Measurements from ENCODE around the gene CDH15.
"Not testable (repeated sequence)": the region's sequence is repeated elsewhere in the genome, so short reads cannot be mapped to it uniquely, and the experiment has no call there.

CDH15 gene

DNA sequence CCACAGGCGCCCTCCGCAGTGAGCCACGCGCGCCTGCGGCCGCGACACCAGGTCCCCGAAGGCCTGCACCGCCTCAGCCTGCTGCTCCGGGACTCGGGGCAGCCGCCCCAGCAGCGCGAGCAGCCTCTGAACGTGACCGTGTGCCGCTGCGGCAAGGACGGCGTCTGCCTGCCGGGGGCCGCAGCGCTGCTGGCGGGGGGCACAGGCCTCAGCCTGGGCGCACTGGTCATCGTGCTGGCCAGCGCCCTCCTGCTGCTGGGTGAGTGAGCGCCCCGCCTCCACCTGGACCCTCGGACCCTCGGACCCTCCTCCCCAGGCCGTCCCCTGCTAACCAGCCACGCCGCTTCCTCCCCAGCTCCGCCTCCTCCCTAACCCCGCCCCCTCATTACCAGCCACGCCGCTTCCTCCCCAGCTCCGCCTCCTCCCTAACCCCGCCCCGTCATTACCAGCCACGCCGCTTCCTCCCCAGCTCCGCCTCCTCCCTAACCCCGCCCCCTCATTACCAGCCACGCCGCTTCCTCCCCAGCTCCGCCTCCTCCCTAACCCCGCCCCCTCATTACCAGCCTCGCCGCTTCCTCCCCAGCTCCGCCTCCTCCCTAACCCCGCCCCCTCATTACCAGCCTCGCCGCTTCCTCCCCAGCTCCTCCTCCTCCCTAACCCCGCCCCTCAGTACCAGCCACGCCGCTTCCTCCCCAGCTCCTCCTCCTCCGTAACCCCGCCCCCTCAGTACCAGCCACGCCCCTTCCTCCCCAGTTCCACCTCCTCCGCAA is 20.8 kb downstream of the CDH15 start:
- peaks cover 14% of the 10 kb centered on the region for H3K36me3 Mint-ChIP-seq (ENCODE audit: insufficient read depth)
- peak; percentile 26 for ATAC-seq (replicated peaks; ENCODE audit: extremely low read depth, poor library complexity, severe bottlenecking)
- not testable (repeated sequence) for H3K4me3 Mint-ChIP-seq; H3K4me1 Mint-ChIP-seq; H3K9me3 Mint-ChIP-seq; H3K27ac Mint-ChIP-seq (ENCODE audit: low read depth); H3K27me3 Mint-ChIP-seq
- peak; percentile 60 to 62 for DNase-seq (ENCODE audit: low spot score in 2 of 2)

DNA sequence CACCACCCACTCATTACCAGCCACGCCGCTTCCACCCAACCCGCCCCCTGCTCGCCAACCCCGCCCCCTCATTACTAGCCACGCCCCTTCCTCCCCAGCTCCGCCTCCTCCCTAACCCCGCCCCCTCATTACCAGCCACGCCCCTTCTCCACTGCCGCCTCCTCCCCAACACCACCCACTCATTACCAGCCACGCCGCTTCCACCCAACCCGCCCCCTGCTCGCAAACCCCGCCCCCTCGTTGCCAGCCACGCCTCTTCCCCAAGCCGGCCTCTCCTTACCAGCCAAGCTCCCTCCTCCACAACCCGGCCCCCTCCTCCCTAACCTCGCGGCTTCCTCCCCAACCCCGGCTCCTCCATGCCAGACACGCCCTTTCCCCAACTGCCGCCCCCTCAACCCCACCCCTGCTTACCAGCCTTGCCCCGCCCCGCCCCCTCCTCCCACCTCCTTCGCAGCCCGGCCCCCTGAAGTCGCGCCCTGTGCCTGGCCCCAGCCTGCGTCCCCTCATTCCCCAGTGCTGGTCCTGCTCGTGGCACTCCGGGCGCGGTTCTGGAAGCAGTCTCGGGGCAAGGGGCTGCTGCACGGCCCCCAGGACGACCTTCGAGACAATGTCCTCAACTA is 21.5 kb downstream of the CDH15 start:
- peaks cover 12% of the 10 kb centered on the region for H3K36me3 Mint-ChIP-seq (ENCODE audit: insufficient read depth)
- no peaks in the 10 kb centered on the region for H3K9me3 Mint-ChIP-seq
- DNase-seq (ENCODE audit: low spot score in 2 of 2) (no peak), ATAC-seq (replicated peaks; ENCODE audit: extremely low read depth, poor library complexity, severe bottlenecking) (peak; percentile 27)
- no peak overlapping the region for H3K4me3 Mint-ChIP-seq
- H3K4me1 Mint-ChIP-seq: no peaks in the 10 kb centered on the region
- no peak overlapping the region for H3K27ac Mint-ChIP-seq (ENCODE audit: low read depth)
- peaks cover 11% of the 10 kb centered on the region for H3K27me3 Mint-ChIP-seq

DNA sequence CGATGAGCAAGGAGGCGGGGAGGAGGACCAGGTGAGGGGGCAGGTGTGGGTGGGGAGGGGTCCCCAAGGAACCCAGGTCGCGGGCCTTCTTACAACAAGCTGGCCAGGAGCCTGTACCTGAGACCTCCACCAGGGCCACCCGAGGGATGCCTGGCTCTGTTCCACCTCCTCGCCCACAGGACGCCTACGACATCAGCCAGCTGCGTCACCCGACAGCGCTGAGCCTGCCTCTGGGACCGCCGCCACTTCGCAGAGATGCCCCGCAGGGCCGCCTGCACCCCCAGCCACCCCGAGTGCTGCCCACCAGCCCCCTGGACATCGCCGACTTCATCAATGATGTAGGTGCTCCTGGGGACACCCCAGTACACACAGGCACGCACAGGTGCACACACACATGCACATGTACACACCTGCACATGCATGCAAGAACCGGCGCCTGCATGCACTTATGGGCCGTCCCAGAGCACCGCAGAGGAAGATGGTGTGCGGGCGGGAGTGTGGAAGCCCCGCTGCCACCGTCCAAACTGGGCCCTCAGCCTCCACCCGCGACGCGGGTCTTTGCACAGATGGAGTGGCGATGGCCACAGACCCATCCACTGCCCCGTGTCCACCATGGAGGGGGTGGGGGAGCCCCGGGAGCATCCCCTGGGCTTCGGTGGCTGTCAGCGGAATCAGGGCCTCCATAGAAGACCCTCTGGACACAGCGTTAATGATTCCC is 22.2 kb downstream of the CDH15 start:
- Mint-ChIP-seq H3K4me3 (no peak overlapping the region), H3K9me3 (no peaks in the 10 kb centered on the region), H3K27ac (ENCODE audit: low read depth) (no peak overlapping the region), H3K27me3 (peaks cover 13% of the 10 kb centered on the region), H3K4me1 (no peaks in the 10 kb centered on the region), H3K36me3 (ENCODE audit: insufficient read depth) (peaks cover 12% of the 10 kb centered on the region)
- DNase-seq (ENCODE audit: low spot score in 2 of 2) (no peak), ATAC-seq (replicated peaks; ENCODE audit: extremely low read depth, poor library complexity, severe bottlenecking) (no peak)

DNA sequence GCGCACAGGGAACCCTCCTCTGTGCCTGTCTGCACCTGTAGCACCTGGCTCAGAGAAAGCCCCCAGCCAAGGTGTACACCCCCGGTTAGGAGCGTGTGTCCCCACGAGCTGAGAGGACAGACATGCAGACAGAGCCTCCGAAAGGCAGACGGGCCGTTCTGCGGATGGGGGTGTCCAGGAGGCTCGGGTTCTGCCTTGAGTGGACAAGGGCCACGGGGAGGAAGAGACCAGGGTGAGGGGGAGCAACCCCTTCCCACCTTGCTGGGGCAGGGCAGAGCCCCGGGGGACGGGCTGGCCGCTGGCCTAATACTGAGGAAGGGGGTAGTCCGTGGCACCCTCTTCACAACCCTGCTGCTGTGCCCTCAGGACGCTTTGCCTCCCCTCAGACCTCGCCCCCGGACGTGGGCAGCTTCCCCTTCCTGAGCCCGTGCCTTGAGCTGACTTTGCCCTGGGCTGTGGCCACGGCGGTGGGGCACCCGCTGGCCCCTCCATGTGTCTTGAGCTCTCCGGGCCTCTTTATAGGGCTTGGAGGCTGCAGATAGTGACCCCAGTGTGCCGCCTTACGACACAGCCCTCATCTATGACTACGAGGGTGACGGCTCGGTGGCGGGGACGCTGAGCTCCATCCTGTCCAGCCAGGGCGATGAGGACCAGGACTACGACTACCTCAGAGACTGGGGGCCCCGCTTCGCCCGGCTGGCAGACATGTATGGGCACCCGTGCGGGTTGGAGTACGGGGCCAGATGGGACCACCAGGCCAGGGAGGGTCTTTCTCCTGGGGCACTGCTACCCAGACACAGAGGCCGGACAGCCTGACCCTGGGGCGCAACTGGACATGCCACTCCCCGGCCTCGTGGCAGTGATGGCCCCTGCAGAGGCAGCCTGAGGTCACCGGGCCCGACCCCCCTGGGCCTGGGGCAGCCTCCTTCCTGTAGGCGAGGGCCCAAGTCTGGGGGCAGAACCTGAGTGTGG is 23.1 kb downstream of the CDH15 start:
- Mint-ChIP-seq H3K27me3 (peaks cover 14% of the 10 kb centered on the region), H3K4me3 (no peak overlapping the region), H3K27ac (ENCODE audit: low read depth) (no peak overlapping the region), H3K9me3 (no peaks in the 10 kb centered on the region), H3K36me3 (ENCODE audit: insufficient read depth) (peaks cover 8% of the 10 kb centered on the region), H3K4me1 (no peaks in the 10 kb centered on the region)
- ATAC-seq (replicated peaks; ENCODE audit: extremely low read depth, poor library complexity, severe bottlenecking): no peak
- no peak for DNase-seq (ENCODE audit: low spot score in 2 of 2)

DNA sequence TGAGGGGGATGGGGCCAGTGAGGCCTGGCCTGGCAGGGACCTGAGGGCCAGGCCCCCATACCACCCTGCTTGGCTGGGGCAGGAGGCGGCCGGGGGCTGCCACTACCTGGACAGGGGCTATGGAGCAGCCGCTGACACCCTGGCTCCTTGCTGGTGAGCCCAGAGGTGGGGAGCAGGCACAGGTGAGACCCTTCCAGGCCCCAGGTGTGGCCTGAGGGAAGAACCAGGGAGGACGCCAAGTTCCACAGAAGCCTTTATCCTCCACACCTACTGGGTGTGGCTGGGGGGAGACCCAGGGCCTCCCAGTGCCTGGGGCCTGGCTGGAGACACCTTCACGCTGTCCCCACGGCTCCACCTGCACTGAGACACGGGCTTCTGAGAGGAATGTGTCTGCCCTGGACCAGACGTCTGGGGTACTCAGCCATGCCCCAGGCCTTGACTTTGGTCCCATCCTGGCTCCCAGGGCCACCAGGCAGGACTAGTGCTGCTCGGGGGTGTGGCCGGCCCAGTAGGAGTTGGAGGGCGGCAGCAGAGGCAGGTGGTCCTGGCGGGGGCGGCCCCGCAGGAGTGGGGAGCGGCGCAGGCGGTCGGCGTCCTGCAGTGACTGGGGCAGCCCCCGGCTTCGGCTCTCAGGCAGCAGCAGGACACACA is 24.1 kb downstream of the CDH15 start:
- Mint-ChIP-seq H3K4me3 (no peak overlapping the region), H3K4me1 (no peaks in the 10 kb centered on the region), H3K27ac (ENCODE audit: low read depth) (no peak overlapping the region), H3K36me3 (ENCODE audit: insufficient read depth) (peaks cover 9% of the 10 kb centered on the region), H3K27me3 (peaks cover 23% of the 10 kb centered on the region), H3K9me3 (no peaks in the 10 kb centered on the region)
- DNase-seq (ENCODE audit: low spot score in 2 of 2): no peak
- ATAC-seq (replicated peaks; ENCODE audit: extremely low read depth, poor library complexity, severe bottlenecking): no peak

DNA sequence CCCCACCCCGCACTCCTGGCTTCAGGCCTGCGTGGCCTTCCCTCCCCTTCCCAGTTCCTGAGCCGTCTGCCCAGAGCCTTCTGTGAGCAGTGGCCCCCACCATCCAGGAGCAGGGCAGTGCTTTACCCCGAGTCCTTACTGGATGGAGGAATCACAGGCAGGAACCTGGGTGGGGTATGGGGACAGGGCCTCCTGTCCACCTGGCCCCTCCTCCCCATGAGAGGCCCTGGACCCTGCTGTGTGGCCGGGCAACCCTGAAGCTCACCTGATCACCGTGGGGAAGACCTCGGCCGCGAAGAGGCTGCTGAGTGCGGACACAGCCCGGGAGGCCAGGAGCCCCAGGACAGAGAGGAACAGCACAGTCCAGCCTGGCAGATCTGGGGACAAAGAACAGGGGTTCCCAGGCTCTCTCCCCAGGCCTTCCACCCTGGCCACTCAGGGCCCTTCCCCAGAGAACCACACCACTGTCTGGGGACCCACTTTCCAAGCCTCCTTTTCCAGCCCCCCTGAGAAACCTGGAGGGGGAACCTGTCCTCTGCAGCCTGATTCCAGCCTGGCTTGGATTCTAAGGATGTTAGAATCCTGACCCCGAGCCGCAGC is 25.6 kb downstream of the CDH15 start:
- no peak for DNase-seq (ENCODE audit: low spot score in 2 of 2)
- H3K27ac Mint-ChIP-seq (ENCODE audit: low read depth): no peak overlapping the region
- no peak overlapping the region for H3K4me3 Mint-ChIP-seq
- ATAC-seq (replicated peaks; ENCODE audit: extremely low read depth, poor library complexity, severe bottlenecking): no peak
- H3K27me3 Mint-ChIP-seq: peaks cover 23% of the 10 kb centered on the region
- no peaks in the 10 kb centered on the region for H3K9me3 Mint-ChIP-seq
- H3K4me1 Mint-ChIP-seq: no peaks in the 10 kb centered on the region
- H3K36me3 Mint-ChIP-seq (ENCODE audit: insufficient read depth): peaks cover 9% of the 10 kb centered on the region

DNA sequence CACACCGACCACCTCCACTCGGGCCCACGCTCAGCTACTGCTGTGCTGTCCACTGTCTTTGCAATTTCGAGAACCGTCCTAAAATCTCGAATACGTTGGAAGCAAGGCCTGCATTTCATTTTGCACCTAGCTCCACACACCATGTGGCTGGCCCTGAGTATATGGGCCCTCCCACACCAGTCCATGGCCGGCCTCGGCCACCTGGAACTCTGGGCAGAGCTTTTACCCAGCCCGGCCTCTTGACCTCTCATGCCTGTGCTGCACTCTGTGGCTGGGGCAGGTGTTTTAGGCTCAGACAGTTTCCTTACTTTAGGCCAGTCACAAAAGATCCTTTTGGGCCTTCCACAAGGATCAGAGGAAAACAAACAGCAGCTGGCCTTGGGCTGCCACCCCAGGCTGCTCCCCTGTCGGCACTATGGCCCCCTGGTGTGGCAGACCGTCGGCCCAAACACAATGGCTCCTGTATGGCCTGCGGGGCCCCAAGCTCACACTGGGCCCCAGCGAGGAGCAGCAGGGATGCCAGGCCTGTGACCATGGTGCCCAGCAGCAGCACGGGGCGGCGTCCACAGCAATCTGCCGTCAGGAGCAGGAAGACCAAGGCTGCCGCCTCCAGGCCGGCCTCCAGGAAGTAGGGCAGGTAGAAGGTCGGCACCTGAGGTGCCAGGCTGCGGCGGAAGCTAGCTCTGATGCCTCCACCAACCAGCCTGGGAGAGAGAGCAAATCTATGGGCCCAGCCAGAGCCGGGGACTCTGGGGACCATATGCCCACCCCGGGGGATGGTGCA is 26.3 kb downstream of the CDH15 start:
- ATAC-seq (replicated peaks; ENCODE audit: extremely low read depth, poor library complexity, severe bottlenecking) (no peak), DNase-seq (ENCODE audit: low spot score in 2 of 2) (no peak)
- Mint-ChIP-seq H3K27me3 (peaks cover 28% of the 10 kb centered on the region), H3K4me3 (no peak overlapping the region), H3K27ac (ENCODE audit: low read depth) (no peak overlapping the region), H3K9me3 (no peaks in the 10 kb centered on the region), H3K4me1 (peaks cover 4% of the 10 kb centered on the region), H3K36me3 (ENCODE audit: insufficient read depth) (peaks cover 10% of the 10 kb centered on the region)

DNA sequence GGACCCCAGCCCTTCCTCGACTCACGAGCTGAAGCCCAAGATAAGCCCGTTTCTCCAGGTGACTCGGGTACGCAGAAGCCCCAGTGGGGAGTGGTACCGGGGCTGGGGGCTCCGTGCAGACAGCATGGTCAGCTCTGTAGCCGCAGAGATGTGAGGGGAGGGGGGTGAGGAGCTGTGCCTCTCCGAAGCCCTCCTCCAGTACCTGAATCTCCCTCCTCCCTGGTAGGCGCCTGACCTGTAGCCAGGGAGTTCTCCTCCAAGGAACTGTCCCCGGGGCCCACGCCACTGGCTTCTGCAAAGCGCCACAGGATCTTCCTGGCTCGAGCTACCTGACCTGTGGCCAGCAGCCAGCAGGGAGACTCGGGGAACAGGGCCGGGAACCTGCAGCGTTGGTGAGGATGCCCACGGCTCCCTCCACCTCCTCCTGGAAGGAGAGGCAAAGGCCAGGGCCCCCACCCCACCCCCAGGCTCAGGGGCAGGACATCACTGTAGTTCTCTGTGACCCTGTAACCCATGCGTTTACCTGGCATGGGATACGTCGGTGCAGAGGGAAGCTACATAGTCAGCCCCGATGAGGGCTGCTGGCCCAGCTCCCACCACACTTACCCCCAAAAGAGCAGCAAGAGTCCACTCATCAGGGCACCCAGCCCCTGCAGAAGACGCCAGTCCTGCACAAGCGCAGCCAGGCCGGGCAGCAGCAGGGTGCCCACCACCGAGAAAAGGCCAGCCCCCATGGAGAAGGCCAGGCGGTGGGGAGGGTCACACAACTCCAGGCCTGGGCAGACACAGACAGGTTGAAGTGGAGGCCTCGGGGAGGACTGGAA is 27.1 kb downstream of the CDH15 start:
- peaks cover 10% of the 10 kb centered on the region for H3K4me1 Mint-ChIP-seq
- no peak overlapping the region for H3K27ac Mint-ChIP-seq (ENCODE audit: low read depth)
- ATAC-seq (replicated peaks; ENCODE audit: extremely low read depth, poor library complexity, severe bottlenecking) (no peak), DNase-seq (ENCODE audit: low spot score in 2 of 2) (no peak)
- no peaks in the 10 kb centered on the region for H3K9me3 Mint-ChIP-seq
- H3K27me3 Mint-ChIP-seq: peaks cover 36% of the 10 kb centered on the region
- peaks cover 10% of the 10 kb centered on the region for H3K36me3 Mint-ChIP-seq (ENCODE audit: insufficient read depth)
- no peak overlapping the region for H3K4me3 Mint-ChIP-seq

DNA sequence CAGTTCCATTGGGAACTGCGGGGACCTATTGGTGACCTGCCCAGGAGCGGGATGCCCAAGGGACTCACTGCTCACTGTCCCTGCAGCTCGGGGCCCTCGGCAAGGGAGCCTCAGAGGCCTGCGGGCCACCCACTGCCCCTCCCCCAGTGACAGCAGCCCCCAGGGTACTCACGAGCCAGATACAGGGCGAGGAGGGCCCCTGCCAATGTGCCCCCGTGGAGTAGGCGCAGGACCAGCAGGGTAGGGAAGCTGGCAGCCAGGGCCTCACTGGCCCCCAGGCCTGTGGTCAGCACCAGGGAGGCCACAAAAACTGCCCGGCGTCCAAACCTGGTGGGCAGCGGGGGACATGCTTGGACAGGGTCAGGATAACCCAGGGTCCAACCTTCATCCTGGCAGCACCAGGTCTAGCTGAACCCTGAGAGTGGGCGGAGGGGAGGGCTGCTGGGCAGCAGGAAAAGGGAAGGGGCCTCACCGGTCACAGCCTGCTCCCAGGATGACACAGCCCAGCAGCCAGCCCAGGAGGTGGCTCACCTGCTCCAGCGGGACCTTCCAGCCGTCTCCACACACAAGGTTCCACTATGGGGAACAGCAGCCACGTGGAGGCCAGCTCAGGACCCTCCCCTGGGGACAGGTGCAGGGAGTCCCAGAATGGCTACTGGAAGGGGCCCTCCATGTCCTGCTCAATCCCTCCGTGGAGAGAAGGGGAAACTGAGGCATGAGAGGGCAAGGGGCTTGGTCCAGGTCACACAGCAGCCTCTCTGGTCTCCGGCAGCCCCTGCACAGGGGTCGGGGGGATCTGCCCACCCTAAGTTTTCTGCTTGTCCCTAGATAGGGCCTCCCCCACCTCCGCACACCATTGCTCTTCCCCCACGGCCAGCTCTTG is 27.9 kb downstream of the CDH15 start:
- peaks cover 8% of the 10 kb centered on the region for H3K36me3 Mint-ChIP-seq (ENCODE audit: insufficient read depth)
- no peak overlapping the region for H3K4me3 Mint-ChIP-seq
- peaks cover 45% of the 10 kb centered on the region for H3K27me3 Mint-ChIP-seq
- no peak overlapping the region for H3K27ac Mint-ChIP-seq (ENCODE audit: low read depth)
- no peak for DNase-seq (ENCODE audit: low spot score in 2 of 2)
- ATAC-seq (replicated peaks; ENCODE audit: extremely low read depth, poor library complexity, severe bottlenecking): no peak
- H3K4me1 Mint-ChIP-seq: peaks cover 10% of the 10 kb centered on the region
- no peaks in the 10 kb centered on the region for H3K9me3 Mint-ChIP-seq
